Measurements from ENCODE around the gene PAX7.

GRCh38 chr1:18597160-18598042 is 33.2 kb upstream of the PAX7 start:
- TF ChIP-seq CTCF (IDR thresholded peaks at IDR 0.05) (peak; percentile 69 to 97 (median 90)), POLR2A (IDR thresholded peaks at IDR 0.05) (no peak), POLR2AphosphoS5 (IDR thresholded peaks at IDR 0.05) (no peak)

All from sigmoid colon (tissue), 4 donors.